Measurements from ENCODE around the gene GAP43. TPM values are rescaled to one million over a fixed set of nuclear protein-coding genes. Genes with fewer than 3 reads are reported as not detected.

The GAP43 gene
- total RNA-seq, 1 experiment from 2014 or later: 31.6 TPM

DNA sequence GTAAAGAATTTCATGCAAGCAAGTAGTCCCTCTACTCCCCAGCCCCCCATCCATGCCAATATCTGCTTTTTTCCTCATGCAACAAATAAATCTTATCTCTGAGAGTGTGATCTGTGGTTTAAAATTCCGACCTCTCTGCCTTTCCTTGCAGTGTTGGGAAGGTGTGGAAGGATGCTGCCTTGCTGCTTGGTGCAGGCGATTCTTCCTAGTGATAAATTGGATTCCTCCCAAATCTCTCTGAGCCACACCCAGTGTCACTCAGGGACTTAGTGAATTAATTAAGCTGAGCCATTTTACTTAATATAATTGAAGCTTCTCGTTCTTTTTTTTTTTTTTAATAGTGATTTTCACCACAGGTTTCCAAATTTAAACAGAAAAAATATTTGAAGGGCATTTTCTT, 3.4 kb downstream of the GAP43 start:
- Histone ChIP-seq H3K9me3 (ENCODE audit: low read depth, low read length, poor library complexity, severe bottlenecking) (no peaks in the 10 kb centered on the region), H3K27me3 (replicated peaks; ENCODE audit: insufficient read depth, low read depth, low read length, poor library complexity) (no peaks in the 10 kb centered on the region), H3K27ac (ENCODE audit: low read depth, low read length, poor library complexity, severe bottlenecking) (no peak overlapping the region), H3K36me3 (ENCODE audit: insufficient read depth, low read length, poor library complexity, severe bottlenecking) (no peaks in the 10 kb centered on the region), H3K4me3 (ENCODE audit: low read depth, low read length, poor library complexity, severe bottlenecking) (no peak overlapping the region), H3K4me1 (ENCODE audit: insufficient read depth, low read length, poor library complexity, severe bottlenecking) (peaks cover 39% of the 10 kb centered on the region)
- peak; percentile 55 for DNase-seq (ENCODE audit: low spot score)
- no peak for TF ChIP-seq EZH2 (IDR thresholded peaks at IDR 0.05; ENCODE audit: borderline replicate concordance, low read depth, low read length, poor library complexity, severe bottlenecking)
- TF ChIP-seq, protein P1, sequence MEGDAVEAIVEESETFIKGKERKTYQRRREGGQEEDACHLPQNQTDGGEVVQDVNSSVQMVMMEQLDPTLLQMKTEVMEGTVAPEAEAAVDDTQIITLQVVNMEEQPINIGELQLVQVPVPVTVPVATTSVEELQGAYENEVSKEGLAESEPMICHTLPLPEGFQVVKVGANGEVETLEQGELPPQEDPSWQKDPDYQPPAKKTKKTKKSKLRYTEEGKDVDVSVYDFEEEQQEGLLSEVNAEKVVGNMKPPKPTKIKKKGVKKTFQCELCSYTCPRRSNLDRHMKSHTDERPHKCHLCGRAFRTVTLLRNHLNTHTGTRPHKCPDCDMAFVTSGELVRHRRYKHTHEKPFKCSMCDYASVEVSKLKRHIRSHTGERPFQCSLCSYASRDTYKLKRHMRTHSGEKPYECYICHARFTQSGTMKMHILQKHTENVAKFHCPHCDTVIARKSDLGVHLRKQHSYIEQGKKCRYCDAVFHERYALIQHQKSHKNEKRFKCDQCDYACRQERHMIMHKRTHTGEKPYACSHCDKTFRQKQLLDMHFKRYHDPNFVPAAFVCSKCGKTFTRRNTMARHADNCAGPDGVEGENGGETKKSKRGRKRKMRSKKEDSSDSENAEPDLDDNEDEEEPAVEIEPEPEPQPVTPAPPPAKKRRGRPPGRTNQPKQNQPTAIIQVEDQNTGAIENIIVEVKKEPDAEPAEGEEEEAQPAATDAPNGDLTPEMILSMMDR (conservative IDR thresholded peaks at IDR 0.05; ENCODE audit: low read depth, low read length): no peak
- POLR2A ChIA-PET (ENCODE audit: low non-redundant PET): no interaction called here
- no TSS peak for BruUV-seq (replicated peaks)
- intact Hi-C loops (cut with micrococcal nuclease; ENCODE audit: unreplicated experiment): no loop called here
- CTCF ChIA-PET: no interaction called here

GRCh38 chr3:115627180-115628074, 4.1 kb downstream of the GAP43 start:
- no TSS peak for BruUV-seq (replicated peaks)
- Histone ChIP-seq H3K36me3 (ENCODE audit: insufficient read depth, low read length, poor library complexity, severe bottlenecking) (no peaks in the 10 kb centered on the region), H3K4me1 (ENCODE audit: insufficient read depth, low read length, poor library complexity, severe bottlenecking) (peaks cover 39% of the 10 kb centered on the region), H3K9me3 (ENCODE audit: low read depth, low read length, poor library complexity, severe bottlenecking) (no peaks in the 10 kb centered on the region), H3K27ac (ENCODE audit: low read depth, low read length, poor library complexity, severe bottlenecking) (no peak overlapping the region), H3K27me3 (replicated peaks; ENCODE audit: insufficient read depth, low read depth, low read length, poor library complexity) (no peaks in the 10 kb centered on the region), H3K4me3 (ENCODE audit: low read depth, low read length, poor library complexity, severe bottlenecking) (no peak overlapping the region)
- ChIA-PET CTCF (no interaction called here), POLR2A (ENCODE audit: low non-redundant PET) (interaction anchor here (0.6 kb wide), 1 partner anchor 18 kb away, joined by 6 read pairs; no protein-coding TSS in a partner anchor)
- intact Hi-C loops (cut with micrococcal nuclease; ENCODE audit: unreplicated experiment): no loop called here
- TF ChIP-seq, protein P1 (conservative IDR thresholded peaks at IDR 0.05; ENCODE audit: low read depth, low read length): no peak
- no peak for TF ChIP-seq EZH2 (IDR thresholded peaks at IDR 0.05; ENCODE audit: borderline replicate concordance, low read depth, low read length, poor library complexity, severe bottlenecking)
- peak; percentile 82 for DNase-seq (ENCODE audit: low spot score)

- intact Hi-C loops (cut with micrococcal nuclease; ENCODE audit: unreplicated experiment): no loop called here
- Histone ChIP-seq H3K36me3 (ENCODE audit: insufficient read depth, low read length, poor library complexity, severe bottlenecking) (no peaks in the 10 kb centered on the region), H3K27me3 (replicated peaks; ENCODE audit: insufficient read depth, low read depth, low read length, poor library complexity) (no peaks in the 10 kb centered on the region), H3K4me3 (ENCODE audit: low read depth, low read length, poor library complexity, severe bottlenecking) (no peak overlapping the region), H3K9me3 (ENCODE audit: low read depth, low read length, poor library complexity, severe bottlenecking) (no peaks in the 10 kb centered on the region), H3K27ac (ENCODE audit: low read depth, low read length, poor library complexity, severe bottlenecking) (no peak overlapping the region), H3K4me1 (ENCODE audit: insufficient read depth, low read length, poor library complexity, severe bottlenecking) (peaks cover 35% of the 10 kb centered on the region)
- POLR2A ChIA-PET (ENCODE audit: low non-redundant PET): no interaction called here
- no TSS peak for BruUV-seq (replicated peaks)
- CTCF ChIA-PET: no interaction called here
- TF ChIP-seq EZH2 (IDR thresholded peaks at IDR 0.05; ENCODE audit: borderline replicate concordance, low read depth, low read length, poor library complexity, severe bottlenecking): no peak
- TF ChIP-seq, protein P1 (conservative IDR thresholded peaks at IDR 0.05; ENCODE audit: low read depth, low read length): no peak
- DNase-seq (ENCODE audit: low spot score): no peak
These were observed 4.7 kb downstream of the GAP43 start for GRCh38 chr3:115628075-115628412.

Data from A673 (cell line).